CD4-positive, alpha-beta T cell treated with Interleukin-17A for 1 hour (primary cell): ENCODE data around the gene DDIAS.
"Not testable (repeated sequence)": the region's sequence is repeated elsewhere in the genome, so short reads cannot be mapped to it uniquely, and the experiment has no call there.

Source experiments
- DNase-seq: peaks from one replicate; pipeline ENCODE4 v3.0.0-alpha.2; 2020

The DDIAS gene

GRCh38 chr11:82901165-82901921 lies at the start of gene DDIAS:
TSS of gene DDIAS (plus strand) at chr11:82901736. CDS start at chr11:82914739, 13,003 bp downstream.
- DNase-seq, result peak; percentile 97

- no peak for DNase-seq
Observed at GRCh38 chr11:82854242-82854641, 47.3 kb upstream of the DDIAS start.

GRCh38 chr11:82854916-82855315 lies 46.6 kb upstream of the DDIAS start:
- DNase-seq, result not testable (repeated sequence)

- DNase-seq, result no peak
Observed at GRCh38 chr11:82855616-82856015, 45.9 kb upstream of the DDIAS start.

- DNase-seq, result no peak
Observed at GRCh38 chr11:82857145-82857544, 44.4 kb upstream of the DDIAS start.

GRCh38 chr11:82858133-82858532 lies 43.4 kb upstream of the DDIAS start:
- DNase-seq, result no peak

- DNase-seq, result no peak
Observed at GRCh38 chr11:82858556-82859091, 42.9 kb upstream of the DDIAS start.

- DNase-seq, result no peak
Observed at GRCh38 chr11:82859750-82860149, 41.8 kb upstream of the DDIAS start.

GRCh38 chr11:82862379-82862778 lies 39.2 kb upstream of the DDIAS start:
- no peak for DNase-seq

GRCh38 chr11:82863209-82863608 lies 38.3 kb upstream of the DDIAS start:
- DNase-seq, result no peak

- peak; percentile 20 for DNase-seq
Observed at GRCh38 chr11:82864268-82864667, 37.3 kb upstream of the DDIAS start.

- DNase-seq, result no peak
Observed at GRCh38 chr11:82865841-82866240, 35.7 kb upstream of the DDIAS start.

GRCh38 chr11:82867495-82868082 lies 33.9 kb upstream of the DDIAS start:
- peak; percentile 83 for DNase-seq

- DNase-seq, result no peak
Observed at GRCh38 chr11:82869657-82870056, 31.9 kb upstream of the DDIAS start.

GRCh38 chr11:82871646-82872045 lies 29.9 kb upstream of the DDIAS start:
- no peak for DNase-seq

- DNase-seq, result no peak
Observed at GRCh38 chr11:82872377-82873150, 29.0 kb upstream of the DDIAS start.

GRCh38 chr11:82873919-82874333 lies 27.6 kb upstream of the DDIAS start:
- peak; percentile 13 for DNase-seq

- no peak for DNase-seq
Observed at GRCh38 chr11:82874646-82875523, 26.7 kb upstream of the DDIAS start.

GRCh38 chr11:82883853-82884252 lies 17.7 kb upstream of the DDIAS start:
- no peak for DNase-seq

- DNase-seq, result no peak
Observed at GRCh38 chr11:82889133-82890001, 12.2 kb upstream of the DDIAS start.

- no peak for DNase-seq
Observed at GRCh38 chr11:82890002-82890341, 11.6 kb upstream of the DDIAS start.

- DNase-seq, result no peak
Observed at GRCh38 chr11:82890936-82891335, 10.6 kb upstream of the DDIAS start.
